ENCODE measurements around the gene WNT7A. TPM values are rescaled to one million over a fixed set of nuclear protein-coding genes. Genes with fewer than 3 reads are reported as not detected.

WNT7A gene
- total RNA-seq, 2 experiments from 2014 or later = 22.4 to 24.7 TPM

DNA sequence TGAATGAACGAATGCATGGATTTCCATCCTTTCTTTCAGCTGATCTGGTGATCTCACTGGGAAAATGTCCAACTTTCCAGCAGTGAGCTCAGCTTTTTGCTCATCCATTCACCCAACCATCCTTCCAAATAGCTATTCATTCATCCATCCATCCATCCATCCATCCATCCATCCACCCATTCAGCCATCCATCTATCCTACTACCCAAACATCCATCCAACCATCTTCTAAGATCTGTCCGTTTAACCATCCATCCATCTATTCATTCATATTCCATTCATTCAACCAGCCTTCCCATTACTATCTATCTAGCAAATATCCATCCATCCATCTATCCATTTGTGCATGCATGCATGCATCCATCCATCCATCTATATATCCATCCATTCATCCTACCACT, 39.4 kb downstream of the WNT7A start:
- POLR2A ChIA-PET = no interaction called here
- TF ChIP-seq CTCF (IDR thresholded peaks at IDR 0.05) = no peak
- intact Hi-C loops (cut with DNase I, micrococcal nuclease) = no loop called here

GRCh38 chr3:13839726-13840340, 40.0 kb downstream of the WNT7A start:
- DNase-seq (no peak), ATAC-seq (ENCODE audit: poor library complexity) (no peak)
- intact Hi-C loops (cut with DNase I, micrococcal nuclease) = no loop called here
- peaks cover under 1% of the 10 kb centered on the region for H3K4me1 ChIP-seq (ENCODE audit: insufficient read depth, low read length)
- H3K36me3 ChIP-seq (ENCODE audit: insufficient read depth, low read length) = peaks cover 6% of the 10 kb centered on the region
- H3K27ac Mint-ChIP-seq = no peak overlapping the region
- no peak overlapping the region for H3K4me3 Mint-ChIP-seq
- no peaks in the 10 kb centered on the region for H3K27me3 Mint-ChIP-seq
- H3K9me3 ChIP-seq (ENCODE audit: control insufficient read depth in 1 of 2, insufficient read depth in 1 of 2, low read length in 2 of 2) = no peaks in the 10 kb centered on the region
- no peak overlapping the region for H3K27ac ChIP-seq (ENCODE audit: low read depth in 1 of 2, low read length in 2 of 2)
- H3K4me3 ChIP-seq (ENCODE audit: low read length) = no peak overlapping the region
- H3K4me1 Mint-ChIP-seq (ENCODE audit: low read depth) = peaks cover 8% of the 10 kb centered on the region
- no peak for TF ChIP-seq CTCF (IDR thresholded peaks at IDR 0.05)
- H3K9me3 Mint-ChIP-seq = no peaks in the 10 kb centered on the region
- H3K36me3 Mint-ChIP-seq (ENCODE audit: low read depth) = peaks cover 16% of the 10 kb centered on the region
- H3K27me3 ChIP-seq (ENCODE audit: control insufficient read depth in 1 of 2, insufficient read depth in 2 of 2, low read length in 2 of 2) = no peaks in the 10 kb centered on the region
- ChIA-PET CTCF (no interaction called here), POLR2A (no interaction called here)

More for the DNA sequence above, 39.4 kb downstream of the WNT7A start:
- Histone ChIP-seq H3K4me1 (ENCODE audit: insufficient read depth, low read length) (no peaks in the 10 kb centered on the region), H3K36me3 (ENCODE audit: insufficient read depth, low read length) (peaks cover 7% of the 10 kb centered on the region), H3K9me3 (ENCODE audit: control insufficient read depth in 1 of 2, insufficient read depth in 1 of 2, low read length in 2 of 2) (no peaks in the 10 kb centered on the region), H3K4me3 (ENCODE audit: low read length) (no peak overlapping the region), H3K27me3 (ENCODE audit: control insufficient read depth in 1 of 2, insufficient read depth in 2 of 2, low read length in 2 of 2) (no peaks in the 10 kb centered on the region), H3K27ac (ENCODE audit: low read depth in 1 of 2, low read length in 2 of 2) (no peak overlapping the region)
- H3K4me1 Mint-ChIP-seq (ENCODE audit: low read depth) = peaks cover 5% of the 10 kb centered on the region
- H3K27ac Mint-ChIP-seq = no peak overlapping the region
- DNase-seq = no peak
- no peaks in the 10 kb centered on the region for H3K9me3 Mint-ChIP-seq
- peaks cover 16% of the 10 kb centered on the region for H3K36me3 Mint-ChIP-seq (ENCODE audit: low read depth)
- H3K4me3 Mint-ChIP-seq = no peak overlapping the region
- no peaks in the 10 kb centered on the region for H3K27me3 Mint-ChIP-seq
- CTCF ChIA-PET = no interaction called here
- no peak for ATAC-seq (ENCODE audit: poor library complexity)

DNA sequence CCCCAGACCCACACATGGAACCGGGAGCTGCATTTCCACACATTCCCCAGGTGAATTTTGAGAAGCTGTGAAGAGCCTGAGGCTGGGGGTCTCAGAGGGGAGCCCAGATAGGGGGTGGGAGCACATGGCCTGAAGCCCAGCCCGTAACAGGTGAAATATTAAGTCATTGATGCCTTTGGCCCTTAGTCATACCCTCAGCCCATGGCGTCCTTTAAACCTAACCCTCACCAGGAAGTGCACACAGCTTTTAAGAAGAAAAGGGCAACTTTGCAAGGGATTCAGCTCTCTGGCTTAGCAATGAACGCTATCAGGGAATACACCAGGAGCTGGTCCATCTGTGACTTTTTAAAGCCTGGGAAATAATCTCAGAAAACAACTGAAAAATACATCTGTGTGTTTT, 40.6 kb downstream of the WNT7A start:
- Mint-ChIP-seq H3K27me3 (no peaks in the 10 kb centered on the region), H3K4me1 (ENCODE audit: low read depth) (peaks cover 14% of the 10 kb centered on the region), H3K27ac (no peak overlapping the region), H3K9me3 (no peaks in the 10 kb centered on the region), H3K4me3 (no peak overlapping the region), H3K36me3 (ENCODE audit: low read depth) (peaks cover 17% of the 10 kb centered on the region)
- ATAC-seq (ENCODE audit: poor library complexity) (no peak), DNase-seq (no peak)
- ChIA-PET CTCF (no interaction called here), POLR2A (interaction anchor here (1.0 kb wide), 1 partner anchor 48 kb away, joined by 4 read pairs; no protein-coding TSS in a partner anchor)
- no peaks in the 10 kb centered on the region for H3K27me3 ChIP-seq (ENCODE audit: control insufficient read depth in 1 of 2, insufficient read depth in 2 of 2, low read length in 2 of 2)
- no peak overlapping the region for H3K4me3 ChIP-seq (ENCODE audit: low read length)
- no peak for TF ChIP-seq CTCF (IDR thresholded peaks at IDR 0.05)
- intact Hi-C loops (cut with DNase I, micrococcal nuclease) = no loop called here
- peaks cover 6% of the 10 kb centered on the region for H3K4me1 ChIP-seq (ENCODE audit: insufficient read depth, low read length)
- no peaks in the 10 kb centered on the region for H3K9me3 ChIP-seq (ENCODE audit: control insufficient read depth in 1 of 2, insufficient read depth in 1 of 2, low read length in 2 of 2)
- peaks cover 6% of the 10 kb centered on the region for H3K36me3 ChIP-seq (ENCODE audit: insufficient read depth, low read length)
- no peak overlapping the region for H3K27ac ChIP-seq (ENCODE audit: low read depth in 1 of 2, low read length in 2 of 2)

Data from CD4-positive, alpha-beta T cell (primary cell).